SW 1271 (cell line): ENCODE measurements around the gene FZD7.
A peak's percentile ranks its signal among the peaks of the same experiment; 100 is the strongest.

Experiments
- DNase-seq, 2 experiments: peaks; one replicate each; lab custom pipeline; 2025; lab: John Stamatoyannopoulos, UW

Gene FZD7

GRCh38 chr2:202038471-202039277 is 5.0 kb downstream of the FZD7 start:
- no peak for DNase-seq

DNA sequence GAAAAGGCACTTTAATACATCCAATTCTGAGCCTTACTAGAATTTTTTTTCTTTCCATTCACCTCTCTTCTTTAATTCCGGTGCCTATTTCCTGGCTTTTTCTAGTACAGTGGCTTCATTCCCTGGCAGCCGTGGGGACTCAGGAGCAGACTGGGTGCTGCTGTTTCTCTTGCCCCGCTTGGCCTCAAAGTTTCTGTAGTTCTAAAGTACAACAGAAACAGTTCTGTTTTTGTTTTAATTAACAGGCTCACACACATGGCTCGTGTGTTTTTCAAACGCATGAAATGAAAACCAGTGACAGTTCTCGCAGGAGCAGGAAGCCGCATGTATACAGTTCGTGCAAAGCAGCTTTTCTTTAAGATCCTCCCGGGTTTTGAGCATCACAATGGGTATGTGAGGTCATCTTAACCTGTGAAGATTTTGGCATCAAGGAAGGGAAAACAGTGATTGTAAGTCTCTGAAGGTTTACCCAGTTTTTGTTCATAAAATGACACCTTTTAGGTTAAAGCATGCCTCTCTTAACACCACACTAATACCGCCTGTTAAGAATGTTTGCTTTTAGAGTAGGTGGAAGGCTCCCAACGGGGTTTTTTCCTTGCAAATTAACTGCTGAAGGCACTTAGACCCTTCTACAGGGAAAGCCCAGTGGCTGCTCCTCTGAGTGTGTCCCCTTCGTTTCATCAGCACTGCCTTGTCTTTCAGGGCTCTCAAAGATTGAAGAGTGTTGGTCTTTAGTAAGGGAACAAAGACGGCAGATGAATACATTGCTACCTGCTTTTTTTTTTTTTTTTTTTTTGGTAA is 5.8 kb downstream of the FZD7 start:
- no peak for DNase-seq

DNA sequence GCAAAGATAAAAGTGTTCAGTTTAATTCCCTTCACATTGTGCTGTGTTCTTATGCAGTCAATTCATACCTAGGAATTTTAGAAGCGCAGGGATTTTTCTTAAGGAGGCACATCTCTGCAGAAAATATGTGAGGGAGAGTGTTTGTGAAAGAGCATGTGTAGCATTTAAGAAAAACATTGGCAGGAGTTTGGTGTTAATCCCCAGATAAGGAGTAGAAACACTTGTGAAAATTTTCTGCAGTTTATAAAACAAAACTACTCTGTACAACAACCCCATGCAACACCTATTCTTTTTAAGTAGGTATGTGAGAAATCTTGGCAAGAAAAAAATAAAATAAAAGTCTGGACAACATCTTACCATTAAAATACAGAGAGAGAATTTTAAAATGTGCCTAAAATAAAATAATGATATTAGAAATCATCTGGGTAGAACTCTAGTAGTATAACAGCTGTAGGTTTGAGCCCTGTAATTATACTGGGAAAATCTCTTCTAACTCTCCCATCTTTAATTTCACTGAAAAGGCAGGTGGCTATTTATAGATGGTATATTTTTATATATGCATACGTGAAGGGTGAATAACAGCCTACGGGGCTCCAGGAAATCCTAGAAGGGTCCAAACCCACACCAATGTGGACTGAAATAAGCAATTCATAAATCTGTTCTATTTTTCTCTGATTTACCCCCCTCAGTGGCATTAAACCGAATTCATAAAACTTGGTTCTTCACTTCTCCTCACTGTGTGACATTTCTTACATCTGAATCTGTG is 6.6 kb downstream of the FZD7 start:
- DNase-seq, result no peak

DNA sequence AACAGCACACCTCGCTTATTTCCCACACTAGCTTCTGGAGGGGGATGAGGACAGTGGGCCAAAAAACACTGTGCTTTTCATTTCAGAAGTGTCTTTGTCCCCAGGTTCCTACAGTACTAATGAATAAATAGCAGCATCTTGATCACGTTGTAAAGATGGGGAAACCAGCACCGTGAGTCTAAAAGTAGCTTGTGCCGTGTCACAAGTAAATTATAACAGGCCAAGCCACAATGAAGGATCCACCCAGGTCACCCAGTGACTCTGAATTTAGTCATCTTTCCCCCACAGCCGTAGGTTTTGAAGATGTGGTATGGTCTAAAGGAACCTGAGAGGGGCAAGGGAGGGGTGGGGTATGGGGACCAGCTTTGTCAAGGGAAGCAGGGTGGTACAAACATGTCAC is 8.8 kb downstream of the FZD7 start:
- no peak for DNase-seq

- DNase-seq, result no peak
Observed at GRCh38 chr2:202043475-202043874, 9.8 kb downstream of the FZD7 start.

DNA sequence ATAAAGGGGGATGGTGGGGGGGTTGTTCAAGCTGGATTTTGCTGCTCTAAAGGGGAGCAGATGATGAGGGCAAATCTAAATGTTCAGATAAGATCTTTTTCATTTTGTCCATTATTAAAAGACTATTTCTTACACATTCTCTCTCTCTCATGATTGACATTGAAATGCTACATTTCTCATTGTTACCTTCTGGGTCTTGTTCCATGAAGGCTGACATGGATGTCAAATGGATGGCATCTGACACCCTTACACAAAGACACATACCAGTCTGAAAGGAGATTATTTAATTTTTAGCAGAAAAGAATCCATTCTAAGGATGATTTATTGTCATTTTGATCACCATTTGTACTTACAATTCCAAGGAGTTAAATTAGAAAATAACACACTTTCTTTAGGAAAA is 11.1 kb downstream of the FZD7 start:
- no peak for DNase-seq

GRCh38 chr2:202046572-202046971 is 12.9 kb downstream of the FZD7 start:
- DNase-seq, result no peak

DNA sequence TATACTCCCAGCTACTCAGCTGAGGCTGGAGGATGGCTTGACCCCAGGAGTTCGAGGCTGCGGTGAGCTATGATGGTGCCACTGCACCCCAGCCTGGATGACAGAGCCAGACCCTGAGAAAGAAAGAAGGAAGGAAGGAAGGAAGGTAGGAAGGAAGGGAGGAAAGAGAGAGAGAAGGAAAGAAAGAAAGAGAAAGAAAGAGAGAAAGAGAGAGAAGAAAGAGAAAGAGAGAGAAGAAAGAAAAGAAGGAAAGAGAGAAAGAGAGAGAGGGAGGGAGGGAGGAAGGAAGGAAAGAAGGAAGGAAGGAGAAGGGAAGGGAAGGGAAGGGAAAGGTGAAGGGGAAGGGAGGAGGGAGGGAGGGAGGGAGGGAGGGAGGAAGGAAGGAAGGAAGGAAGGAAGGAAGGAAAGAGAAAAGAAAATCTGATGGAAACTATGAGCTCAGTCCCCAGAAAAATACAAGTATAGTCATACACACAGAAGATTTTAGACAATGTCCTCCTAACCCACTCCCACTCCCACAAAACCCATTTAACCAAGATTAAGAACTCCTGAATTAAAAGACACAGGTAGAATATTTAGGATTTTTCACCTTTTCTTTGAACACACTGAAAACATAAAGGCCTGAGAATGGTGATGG is 15.6 kb downstream of the FZD7 start:
- no peak for DNase-seq

DNA sequence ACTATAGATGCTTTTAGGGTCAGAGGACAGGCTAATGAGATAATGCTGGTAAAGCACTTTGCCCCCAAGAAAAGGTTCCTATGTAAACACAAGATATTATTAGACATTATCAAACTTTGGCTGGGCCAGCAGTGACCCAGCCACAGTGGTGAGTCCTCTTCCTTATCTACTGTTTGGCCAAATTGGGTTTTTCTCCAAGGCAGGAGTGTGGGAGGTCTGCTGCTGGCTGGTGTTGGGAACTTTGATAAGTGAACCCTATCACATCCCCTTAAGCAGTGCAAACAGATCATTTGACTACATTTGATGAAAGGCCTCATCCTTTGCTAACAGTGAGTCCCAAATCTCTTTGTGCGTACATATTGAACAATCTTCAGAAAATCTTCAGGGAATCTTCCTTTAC is 16.2 kb downstream of the FZD7 start:
- no peak for DNase-seq

GRCh38 chr2:202050652-202051051 is 17.0 kb downstream of the FZD7 start:
- no peak for DNase-seq

DNA sequence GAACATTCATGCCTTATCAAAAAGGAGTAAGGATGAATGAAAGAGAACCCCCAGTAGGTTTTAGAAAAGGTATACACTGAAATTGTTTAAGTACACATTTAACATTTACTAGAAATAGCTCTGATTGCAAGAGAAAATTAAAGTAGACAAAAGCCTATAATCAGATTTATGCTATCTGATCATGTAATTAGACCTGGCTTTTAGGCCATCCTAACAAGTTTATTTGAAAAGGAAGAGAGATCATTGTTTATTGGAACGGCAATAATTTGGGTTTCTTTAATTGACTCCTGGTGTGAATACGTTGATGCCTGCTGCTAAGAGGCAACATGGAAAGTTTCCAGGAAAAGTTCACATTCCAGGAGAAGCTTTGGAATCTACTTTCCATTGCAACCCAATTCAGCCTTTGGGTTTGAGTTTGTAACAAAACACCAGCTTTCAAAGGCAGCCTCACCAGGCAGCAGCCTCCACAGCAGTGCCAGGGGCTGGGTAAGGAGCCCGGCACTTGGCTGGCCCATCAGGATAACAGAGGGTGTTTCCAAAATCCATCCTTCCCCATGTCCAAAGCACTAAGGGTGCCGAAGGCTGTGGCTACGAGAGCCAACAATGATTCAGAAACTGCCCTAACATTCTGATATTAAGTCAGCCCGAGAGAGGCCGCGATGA is 18.0 kb downstream of the FZD7 start:
- DNase-seq, result no peak

- no peak for DNase-seq
Observed at GRCh38 chr2:202052235-202052634, 18.6 kb downstream of the FZD7 start.

GRCh38 chr2:202054679-202055078 is 21.0 kb downstream of the FZD7 start:
- DNase-seq, result no peak

DNA sequence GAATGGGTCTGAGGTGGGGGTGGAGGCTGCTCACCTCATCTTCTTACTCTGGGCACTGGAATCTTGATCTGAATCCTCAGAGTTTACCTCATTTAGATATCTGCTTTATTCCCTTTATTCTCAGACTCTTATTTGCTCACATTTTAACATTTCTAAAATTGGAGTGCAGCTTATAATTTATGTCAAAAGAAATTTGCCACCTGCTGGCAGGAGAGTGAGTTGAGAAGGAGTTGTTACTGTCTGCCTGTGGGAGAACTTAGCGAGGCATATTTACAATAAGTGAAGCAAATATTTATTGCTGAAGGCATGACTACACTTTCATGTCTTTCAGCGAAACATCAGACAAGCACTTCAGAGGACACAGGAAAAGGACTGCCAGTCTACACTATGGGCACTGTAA is 23.0 kb downstream of the FZD7 start:
- no peak for DNase-seq

GRCh38 chr2:202060218-202060617 is 26.6 kb downstream of the FZD7 start:
- no peak for DNase-seq

GRCh38 chr2:202061695-202062094 is 28.0 kb downstream of the FZD7 start:
- no peak for DNase-seq

DNA sequence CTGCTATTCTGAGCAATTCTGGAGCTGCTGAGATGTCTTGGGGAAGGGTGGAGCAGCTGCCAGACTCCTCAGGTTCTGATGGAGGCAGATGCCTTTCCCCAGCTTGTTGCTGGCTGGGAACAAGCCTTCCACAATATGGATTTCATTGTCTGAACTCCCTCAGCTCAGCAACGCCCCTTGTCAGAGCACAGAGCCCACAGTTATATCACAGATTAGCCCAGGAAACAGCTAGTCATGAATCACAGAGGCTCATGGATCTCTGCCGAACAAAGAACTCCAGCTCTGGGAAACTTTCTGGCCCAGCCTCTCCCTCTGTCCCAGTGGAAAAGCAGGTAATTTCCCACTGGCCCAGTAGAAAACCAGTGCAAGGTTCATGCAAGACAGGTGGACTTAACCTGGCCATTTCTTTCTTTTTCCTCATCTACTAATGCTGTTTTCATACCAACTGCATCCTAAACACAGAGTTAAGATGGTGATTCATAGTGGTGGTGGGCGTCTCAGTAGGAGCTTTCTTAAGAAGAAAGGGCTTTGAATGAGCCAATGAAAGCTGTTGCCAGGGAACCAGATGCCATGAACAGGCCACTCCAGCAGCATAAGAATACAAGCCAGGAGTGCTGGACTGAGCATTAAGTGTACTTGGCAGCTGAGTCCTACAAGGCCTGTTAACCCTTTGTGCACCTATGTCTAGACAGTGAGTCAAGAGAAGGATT is 30.7 kb downstream of the FZD7 start:
- DNase-seq, result peak in 1 of 2 experiments; percentile 16

DNA sequence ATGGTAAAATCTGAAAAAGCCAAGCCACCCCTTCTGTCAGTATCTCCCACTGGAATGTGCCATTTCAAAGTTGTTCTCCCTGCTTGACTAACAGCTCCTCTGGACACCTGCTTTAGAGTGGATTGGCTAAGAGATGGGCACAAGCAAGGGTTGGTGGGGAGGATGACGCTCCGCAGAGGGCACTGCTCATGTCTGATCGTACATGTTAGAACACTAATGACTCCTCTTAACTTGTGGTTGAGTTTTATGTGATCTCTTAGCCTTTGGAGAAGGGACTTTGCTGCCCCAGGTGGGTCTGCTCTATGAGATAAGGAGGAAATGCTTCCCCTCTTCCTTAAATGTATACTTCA is 31.2 kb downstream of the FZD7 start:
- no peak for DNase-seq

GRCh38 chr2:202065876-202066275 is 32.2 kb downstream of the FZD7 start:
- no peak for DNase-seq

- no peak for DNase-seq
Observed at GRCh38 chr2:202066875-202067274, 33.2 kb downstream of the FZD7 start.

GRCh38 chr2:202067589-202067988 is 33.9 kb downstream of the FZD7 start:
- DNase-seq, result no peak
